GM12891 (cell line): ENCODE data around the gene ZNF213.
"Not testable (repeated sequence)": the region's sequence is repeated elsewhere in the genome, so short reads cannot be mapped to it uniquely, and the experiment has no call there.

Source experiments
- DNase-seq: peaks from one replicate; pipeline ENCODE4 v3.0.0; 2011; ENCODE audit warnings: low spot score; ENCODE audit not compliant: insufficient read length
- FAIRE-seq: peaks from 2 replicates; lab custom pipeline; 2011; peaks lifted over from hg19 to GRCh38; lab: Jason Lieb, UNC
- PAX5 ChIP-seq: IDR thresholded peaks from 2 replicates; pipeline ENCODE4 v1.6.1; 2011; ENCODE audit warnings: low read length, moderate library complexity, mild to moderate bottlenecking; ENCODE audit not compliant: insufficient read depth, severe bottlenecking
- POLR2A ChIP-seq: IDR thresholded peaks from 2 replicates; pipeline ENCODE4 v1.6.1; 2011; ENCODE audit warnings: low read depth, low read length, control low read depth
- POLR2AphosphoS5 ChIP-seq: IDR thresholded peaks from 2 replicates; pipeline ENCODE4 v1.6.1; 2011; ENCODE audit warnings: low read depth, low read length, control low read depth
- POU2F2 ChIP-seq: IDR thresholded peaks from 2 replicates; pipeline ENCODE4 v1.6.1; 2011; ENCODE audit warnings: low read depth, mild to moderate bottlenecking, control low read depth, low read length, moderate library complexity
- SPI1 ChIP-seq: IDR thresholded peaks from 2 replicates; pipeline ENCODE4 v1.6.1; 2011; ENCODE audit warnings: low read depth, low read length, control low read depth
- TAF1 ChIP-seq: IDR thresholded peaks from 2 replicates; pipeline ENCODE4 v1.6.1; 2011; ENCODE audit warnings: low read depth, low read length, control low read depth

The ZNF213 gene

GRCh38 chr16:3157229-3158025, 22.6 kb downstream of the ZNF213 start:
- TF ChIP-seq PAX5 = no peak
- TF ChIP-seq SPI1 = no peak
- no peak for TF ChIP-seq POLR2A
- no peak for TF ChIP-seq POLR2AphosphoS5
- no peak for TF ChIP-seq TAF1
- no peak for TF ChIP-seq POU2F2
- no peak for DNase-seq
- peak; percentile 9 for FAIRE-seq

DNA sequence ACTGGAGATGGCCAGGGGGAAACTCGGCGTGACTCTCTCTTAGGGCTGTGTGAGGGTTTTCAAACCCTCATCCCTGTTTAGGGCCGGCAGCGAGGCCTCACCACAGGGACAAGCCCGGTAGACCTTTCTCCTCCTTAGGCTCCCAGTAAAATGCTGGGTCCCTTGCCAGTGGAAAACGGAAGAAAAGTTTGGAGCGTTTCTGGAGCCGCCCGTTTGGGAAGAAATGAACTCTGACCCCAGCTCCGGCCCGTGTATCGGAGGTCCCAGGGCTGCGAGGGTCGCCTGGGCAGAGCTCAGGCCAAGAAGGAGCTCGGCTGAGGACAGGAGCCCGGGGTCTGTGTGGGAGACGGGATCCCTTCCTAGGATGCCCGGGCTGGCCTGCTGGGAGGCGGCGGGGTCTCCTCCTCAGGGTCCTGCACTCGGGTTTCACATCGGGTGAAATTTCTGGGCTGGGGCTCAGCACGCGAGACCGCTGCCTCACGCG, 23.2 kb downstream of the ZNF213 start:
- FAIRE-seq = no peak
- no peak for DNase-seq
- TF ChIP-seq PAX5 (no peak), POLR2AphosphoS5 (no peak), TAF1 (no peak), SPI1 (no peak), POLR2A (no peak)

DNA sequence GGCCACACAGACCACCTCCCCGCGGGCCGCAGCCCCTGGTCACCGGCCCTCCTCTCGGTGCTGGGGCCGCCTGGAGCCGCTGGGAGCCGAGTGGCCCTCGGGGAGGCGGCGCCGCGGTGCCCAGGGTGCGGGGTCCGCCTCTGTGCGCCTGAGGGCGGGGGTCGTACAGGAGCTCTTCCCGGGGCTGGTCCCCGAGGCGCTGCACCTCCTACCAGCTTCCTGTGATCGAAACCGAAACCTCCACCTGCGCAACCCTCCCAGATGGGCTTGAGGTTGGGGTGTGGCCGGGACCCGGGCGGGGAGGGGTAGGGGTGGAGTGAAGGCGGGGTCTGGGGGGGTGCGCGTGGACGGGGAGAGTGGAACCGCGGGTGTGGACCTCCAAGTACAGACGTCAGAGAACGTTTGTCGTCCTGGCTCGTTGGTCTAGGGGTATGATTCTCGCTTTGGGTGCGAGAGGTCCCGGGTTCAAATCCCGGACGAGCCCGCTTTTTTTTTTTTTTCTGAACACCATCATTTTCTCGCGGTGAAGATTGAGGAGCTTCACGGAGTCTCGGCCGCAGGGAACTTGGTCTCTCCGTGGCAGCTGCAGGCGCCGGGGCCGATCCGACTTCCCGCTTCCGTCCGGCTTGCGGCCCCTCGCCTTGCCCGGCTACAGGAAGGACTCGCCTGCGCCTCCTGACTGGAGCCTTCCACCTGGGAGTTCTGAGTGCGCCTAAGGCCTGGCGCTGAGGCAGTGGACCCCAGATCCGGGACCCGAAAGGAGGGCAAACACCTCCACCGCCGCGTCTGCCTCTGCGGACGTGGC, 23.9 kb downstream of the ZNF213 start:
- FAIRE-seq (peak; percentile 82), DNase-seq (peak; percentile 94)
- TF ChIP-seq POLR2A (no peak), TAF1 (0 out of 2 replicates have a peak, but pooled peaks have one; percentile 49), POLR2AphosphoS5 (no peak), SPI1 (no peak), POU2F2 (peak; percentile 65; the same call in 1 of the 2 replicates), PAX5 (no peak)

DNA sequence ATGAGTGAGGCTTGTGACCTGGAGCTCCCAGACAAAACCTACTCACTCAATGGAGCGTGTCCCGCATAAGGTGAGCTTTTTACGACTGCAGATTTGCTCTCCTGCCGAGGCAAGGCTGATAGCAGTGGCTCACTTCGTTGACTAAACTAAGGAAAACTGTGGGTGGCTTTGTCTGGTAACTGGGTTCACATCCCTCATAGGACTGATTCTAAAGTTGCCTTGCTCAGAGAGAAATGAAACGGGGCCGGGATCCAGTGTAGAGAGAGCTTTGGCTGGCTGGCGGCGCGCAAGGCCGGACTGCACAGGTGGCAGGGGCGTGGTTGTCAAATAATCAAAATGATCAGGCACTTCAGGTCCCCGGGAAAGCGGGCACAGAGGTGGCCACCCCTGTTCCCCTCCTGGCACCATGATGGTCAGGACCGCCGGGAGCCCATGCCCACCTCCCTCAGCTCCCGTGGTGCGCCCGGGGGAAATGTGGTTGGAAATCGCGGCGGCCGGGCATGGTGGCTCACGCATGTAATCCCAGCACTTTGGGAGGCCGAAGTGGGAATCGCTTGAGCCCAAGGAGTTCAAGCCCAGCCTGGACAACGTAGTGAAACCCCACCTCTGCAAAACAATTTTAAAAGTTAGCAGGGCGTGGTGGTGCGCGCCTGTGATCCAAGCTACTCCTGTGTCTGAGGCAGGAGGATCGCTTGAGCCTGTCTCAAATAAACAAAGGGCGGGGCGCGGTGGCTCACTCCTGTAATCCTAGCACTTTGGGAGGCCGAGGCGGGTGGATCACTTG, 26.6 kb downstream of the ZNF213 start:
- TF ChIP-seq POU2F2 = no peak
- TF ChIP-seq POLR2AphosphoS5 = no peak
- no peak for TF ChIP-seq SPI1
- no peak for TF ChIP-seq POLR2A
- no peak for TF ChIP-seq TAF1
- TF ChIP-seq PAX5 = no peak
- DNase-seq = no peak
- FAIRE-seq = no peak

DNA sequence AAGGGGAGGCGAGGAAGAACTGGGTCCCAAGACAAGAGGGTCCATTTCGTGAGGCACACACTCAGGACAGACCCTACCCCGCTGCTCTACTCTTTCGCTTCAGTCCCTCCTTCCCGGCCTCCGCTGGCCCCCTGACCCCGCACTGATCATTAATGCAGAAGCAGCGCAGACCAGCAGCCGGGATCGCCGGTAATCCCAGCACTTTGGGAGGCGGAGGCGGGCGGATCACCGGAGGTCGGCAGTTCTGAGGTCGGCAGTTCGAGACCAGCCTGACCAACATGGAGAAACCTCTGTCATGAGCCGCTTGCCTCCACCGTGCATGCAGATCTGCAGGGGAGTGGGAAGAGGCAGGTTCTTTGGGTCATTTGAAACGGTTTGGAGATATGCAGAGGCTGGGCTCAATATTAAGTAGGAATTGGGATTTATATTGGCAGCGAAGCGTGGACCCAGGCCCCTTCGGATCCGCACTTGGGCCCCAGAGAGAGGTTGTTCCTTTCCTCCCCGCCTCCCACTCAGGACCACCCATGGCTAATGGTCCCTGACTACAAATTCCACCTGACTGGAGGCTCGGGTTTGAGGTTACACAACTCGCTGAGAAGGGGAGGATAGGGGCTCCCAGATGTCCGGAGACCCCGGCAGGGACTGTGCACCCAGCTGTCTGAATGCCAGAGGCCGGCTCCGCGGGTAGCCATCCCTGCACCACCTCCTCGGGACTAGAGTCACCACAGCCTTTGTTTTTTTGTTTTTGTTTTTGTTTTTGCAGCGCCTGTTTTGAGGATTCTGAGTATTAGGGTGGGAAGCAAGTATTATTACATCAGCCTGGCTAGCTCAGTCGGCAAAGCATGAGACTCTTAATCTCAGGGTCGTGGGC, 29.5 kb downstream of the ZNF213 start:
- TF ChIP-seq POU2F2 (no peak), POLR2AphosphoS5 (no peak), TAF1 (no peak), SPI1 (no peak), PAX5 (no peak), POLR2A (no peak)
- DNase-seq (no peak), FAIRE-seq (no peak)

- DNase-seq (no peak), FAIRE-seq (no peak)
- TF ChIP-seq POU2F2 (no peak), TAF1 (no peak), PAX5 (no peak), SPI1 (no peak), POLR2AphosphoS5 (no peak), POLR2A (no peak)
These were observed 30.4 kb downstream of the ZNF213 start for GRCh38 chr16:3165111-3165822.

GRCh38 chr16:3166505-3166886, 31.7 kb downstream of the ZNF213 start:
- FAIRE-seq = no peak
- no peak for DNase-seq
- TF ChIP-seq SPI1 = no peak
- no peak for TF ChIP-seq TAF1
- TF ChIP-seq POLR2A = no peak
- TF ChIP-seq POLR2AphosphoS5 = no peak
- no peak for TF ChIP-seq PAX5
- no peak for TF ChIP-seq POU2F2

DNA sequence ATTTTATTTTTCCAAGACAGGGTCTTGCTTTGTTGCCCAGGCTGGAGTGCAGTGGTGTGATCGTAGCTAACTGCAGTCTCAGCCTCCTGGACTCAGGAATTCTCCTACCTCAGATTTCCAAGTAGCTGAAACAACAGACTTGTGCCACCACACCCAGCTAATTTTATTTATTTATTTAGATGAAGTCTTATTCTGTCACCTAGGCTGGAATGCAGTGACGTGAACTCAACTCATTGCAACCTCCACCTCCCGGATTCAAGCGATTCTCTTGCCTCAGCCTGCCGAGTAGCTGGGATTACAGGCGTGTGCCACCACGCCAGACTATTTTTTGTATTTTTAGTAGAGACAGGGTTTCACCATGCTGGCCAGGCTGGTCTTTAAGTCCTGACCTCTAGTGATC, 33.9 kb downstream of the ZNF213 start:
- not testable (repeated sequence) for DNase-seq, FAIRE-seq
